HL-60 (cell line): ENCODE data around the gene PKD1L1.

ENCODE experiments used
- DNase-seq, 2 experiments: peaks; one replicate each; pipeline ENCODE4 v3.0.0-alpha.2; 2010 to 2020; ENCODE audit warnings: low read depth in 1 of 2, low spot score in 1 of 2
- H3K27ac ChIP-seq: fragments of 250-450 bp; sonication (Bioruptor Pico); replicated peaks from 2 replicates; pipeline ENCODE4 v1.5.1; 2020; ENCODE audit warnings: mild to moderate bottlenecking, moderate library complexity
- H3K27me3 ChIP-seq: fragments of 250-450 bp; sonication (Bioruptor Pico); 2 replicates; pipeline ENCODE4 v1.5.1; 2021; ENCODE audit warnings: mild to moderate bottlenecking, moderate library complexity; ENCODE audit not compliant: insufficient read depth, poor library complexity, severe bottlenecking
- H3K4me3 ChIP-seq: replicated peaks from 2 replicates; pipeline ENCODE4 v1.5.1; 2011; ENCODE audit warnings: mild to moderate bottlenecking, control low read depth, low read length; ENCODE audit not compliant: insufficient read depth
- GABPA ChIP-seq: IDR thresholded peaks from 2 replicates; pipeline ENCODE4 v1.6.1; 2012; ENCODE audit warnings: low read depth
- POLR2AphosphoS5 ChIP-seq: IDR thresholded peaks from 2 replicates; pipeline ENCODE4 v1.6.1; 2012; ENCODE audit warnings: low read depth
- SPI1 ChIP-seq: IDR thresholded peaks from 2 replicates; pipeline ENCODE4 v1.6.1; 2012; ENCODE audit warnings: low read depth, mild to moderate bottlenecking, borderline replicate concordance
- TF ChIP-seq, protein P1 (sequence below): IDR thresholded peaks from 2 replicates; pipeline ENCODE4 v1.6.1; 2012; ENCODE audit warnings: low read depth; ENCODE audit not compliant: insufficient replicate concordance
- TF ChIP-seq, protein P2 (sequence below): IDR thresholded peaks from one replicate; pipeline ENCODE4 v1.5.1; 2011; ENCODE audit warnings: low read length, control low read depth, inconsistent platforms; ENCODE audit not compliant: insufficient read depth

The PKD1L1 gene

DNA sequence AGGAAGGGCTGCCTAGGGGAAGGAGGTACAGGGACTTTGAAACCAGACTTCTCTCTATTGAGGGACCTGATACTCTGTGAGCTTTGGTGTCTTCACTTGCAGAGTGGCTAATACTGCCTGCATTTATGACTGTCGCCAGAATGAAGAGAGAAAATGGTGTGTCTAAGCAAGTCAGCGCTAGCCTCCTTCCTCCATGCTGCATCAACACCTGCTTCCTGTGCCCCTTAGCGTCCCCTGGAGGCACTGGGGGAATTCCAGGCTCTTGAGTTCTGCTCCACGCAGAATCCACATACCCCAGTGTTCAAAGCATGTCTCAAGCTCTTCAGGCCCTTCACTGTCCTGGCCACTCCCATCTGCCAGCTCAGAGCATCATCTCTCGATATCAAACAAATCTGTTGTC, 140.5 kb downstream of the PKD1L1 start:
- no peaks in the 10 kb centered on the region for H3K27me3 ChIP-seq
- no peak overlapping the region for H3K27ac ChIP-seq
- no peak overlapping the region for H3K4me3 ChIP-seq
- TF ChIP-seq, protein P1, sequence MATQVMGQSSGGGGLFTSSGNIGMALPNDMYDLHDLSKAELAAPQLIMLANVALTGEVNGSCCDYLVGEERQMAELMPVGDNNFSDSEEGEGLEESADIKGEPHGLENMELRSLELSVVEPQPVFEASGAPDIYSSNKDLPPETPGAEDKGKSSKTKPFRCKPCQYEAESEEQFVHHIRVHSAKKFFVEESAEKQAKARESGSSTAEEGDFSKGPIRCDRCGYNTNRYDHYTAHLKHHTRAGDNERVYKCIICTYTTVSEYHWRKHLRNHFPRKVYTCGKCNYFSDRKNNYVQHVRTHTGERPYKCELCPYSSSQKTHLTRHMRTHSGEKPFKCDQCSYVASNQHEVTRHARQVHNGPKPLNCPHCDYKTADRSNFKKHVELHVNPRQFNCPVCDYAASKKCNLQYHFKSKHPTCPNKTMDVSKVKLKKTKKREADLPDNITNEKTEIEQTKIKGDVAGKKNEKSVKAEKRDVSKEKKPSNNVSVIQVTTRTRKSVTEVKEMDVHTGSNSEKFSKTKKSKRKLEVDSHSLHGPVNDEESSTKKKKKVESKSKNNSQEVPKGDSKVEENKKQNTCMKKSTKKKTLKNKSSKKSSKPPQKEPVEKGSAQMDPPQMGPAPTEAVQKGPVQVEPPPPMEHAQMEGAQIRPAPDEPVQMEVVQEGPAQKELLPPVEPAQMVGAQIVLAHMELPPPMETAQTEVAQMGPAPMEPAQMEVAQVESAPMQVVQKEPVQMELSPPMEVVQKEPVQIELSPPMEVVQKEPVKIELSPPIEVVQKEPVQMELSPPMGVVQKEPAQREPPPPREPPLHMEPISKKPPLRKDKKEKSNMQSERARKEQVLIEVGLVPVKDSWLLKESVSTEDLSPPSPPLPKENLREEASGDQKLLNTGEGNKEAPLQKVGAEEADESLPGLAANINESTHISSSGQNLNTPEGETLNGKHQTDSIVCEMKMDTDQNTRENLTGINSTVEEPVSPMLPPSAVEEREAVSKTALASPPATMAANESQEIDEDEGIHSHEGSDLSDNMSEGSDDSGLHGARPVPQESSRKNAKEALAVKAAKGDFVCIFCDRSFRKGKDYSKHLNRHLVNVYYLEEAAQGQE: no peak
- TF ChIP-seq, protein P2, sequence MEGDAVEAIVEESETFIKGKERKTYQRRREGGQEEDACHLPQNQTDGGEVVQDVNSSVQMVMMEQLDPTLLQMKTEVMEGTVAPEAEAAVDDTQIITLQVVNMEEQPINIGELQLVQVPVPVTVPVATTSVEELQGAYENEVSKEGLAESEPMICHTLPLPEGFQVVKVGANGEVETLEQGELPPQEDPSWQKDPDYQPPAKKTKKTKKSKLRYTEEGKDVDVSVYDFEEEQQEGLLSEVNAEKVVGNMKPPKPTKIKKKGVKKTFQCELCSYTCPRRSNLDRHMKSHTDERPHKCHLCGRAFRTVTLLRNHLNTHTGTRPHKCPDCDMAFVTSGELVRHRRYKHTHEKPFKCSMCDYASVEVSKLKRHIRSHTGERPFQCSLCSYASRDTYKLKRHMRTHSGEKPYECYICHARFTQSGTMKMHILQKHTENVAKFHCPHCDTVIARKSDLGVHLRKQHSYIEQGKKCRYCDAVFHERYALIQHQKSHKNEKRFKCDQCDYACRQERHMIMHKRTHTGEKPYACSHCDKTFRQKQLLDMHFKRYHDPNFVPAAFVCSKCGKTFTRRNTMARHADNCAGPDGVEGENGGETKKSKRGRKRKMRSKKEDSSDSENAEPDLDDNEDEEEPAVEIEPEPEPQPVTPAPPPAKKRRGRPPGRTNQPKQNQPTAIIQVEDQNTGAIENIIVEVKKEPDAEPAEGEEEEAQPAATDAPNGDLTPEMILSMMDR: no peak
- TF ChIP-seq GABPA (no peak), POLR2AphosphoS5 (no peak), SPI1 (no peak)
- no peak for DNase-seq

DNA sequence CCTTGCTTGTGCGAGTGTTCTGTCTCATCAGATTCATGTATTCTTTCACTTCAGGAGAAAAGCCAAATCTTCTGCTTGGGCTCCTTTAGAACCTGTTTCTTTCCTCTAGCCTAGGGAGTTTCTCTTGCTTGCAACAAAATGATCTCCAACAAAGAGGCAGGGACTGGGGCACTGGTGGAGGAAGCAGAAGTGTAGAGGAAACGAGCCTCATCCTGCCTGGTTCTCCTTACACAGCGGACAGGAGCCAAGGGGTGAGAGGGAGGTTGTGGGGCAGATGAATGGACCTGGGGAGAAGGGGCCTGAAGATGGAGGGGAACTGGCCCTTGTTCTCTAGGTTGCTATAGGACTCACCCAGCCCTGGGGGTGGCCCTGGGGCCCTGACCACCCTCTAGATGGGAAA, 141.1 kb downstream of the PKD1L1 start:
- no peak overlapping the region; the same call in 1 of the 2 replicates for H3K27ac ChIP-seq
- DNase-seq: no peak
- no peak for TF ChIP-seq GABPA
- TF ChIP-seq, protein P2: no peak
- TF ChIP-seq, protein P1: no peak
- TF ChIP-seq POLR2AphosphoS5: no peak
- no peak for TF ChIP-seq SPI1
- no peak overlapping the region for H3K4me3 ChIP-seq
- no peaks in the 10 kb centered on the region for H3K27me3 ChIP-seq

DNA sequence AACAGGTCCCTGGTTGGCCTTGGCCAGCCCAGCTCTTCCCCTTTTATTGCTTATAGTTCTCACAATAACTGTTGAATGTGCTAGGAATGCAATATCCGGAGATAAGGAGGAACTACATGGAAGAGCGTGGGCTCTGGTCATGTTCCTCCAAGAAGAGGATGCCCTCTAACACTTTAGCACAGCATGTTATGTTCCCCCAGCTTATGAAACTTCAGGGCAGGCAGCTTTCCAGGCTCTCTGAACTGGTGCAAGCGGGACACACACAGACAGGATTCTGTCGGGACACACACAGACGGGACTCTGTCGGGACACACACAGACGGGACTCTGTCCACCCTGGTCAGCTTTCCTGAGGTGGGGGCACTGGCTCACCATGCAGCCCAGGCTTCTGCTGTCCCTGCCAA, 141.6 kb downstream of the PKD1L1 start:
- Histone ChIP-seq H3K4me3 (no peak overlapping the region), H3K27ac (no peak overlapping the region; the same call in 1 of the 2 replicates), H3K27me3 (no peaks in the 10 kb centered on the region)
- TF ChIP-seq SPI1: peak; percentile 40; the same call in 1 of the 2 replicates
- TF ChIP-seq POLR2AphosphoS5: no peak
- peak in 1 of 2 experiments; percentile 34 for DNase-seq

DNA sequence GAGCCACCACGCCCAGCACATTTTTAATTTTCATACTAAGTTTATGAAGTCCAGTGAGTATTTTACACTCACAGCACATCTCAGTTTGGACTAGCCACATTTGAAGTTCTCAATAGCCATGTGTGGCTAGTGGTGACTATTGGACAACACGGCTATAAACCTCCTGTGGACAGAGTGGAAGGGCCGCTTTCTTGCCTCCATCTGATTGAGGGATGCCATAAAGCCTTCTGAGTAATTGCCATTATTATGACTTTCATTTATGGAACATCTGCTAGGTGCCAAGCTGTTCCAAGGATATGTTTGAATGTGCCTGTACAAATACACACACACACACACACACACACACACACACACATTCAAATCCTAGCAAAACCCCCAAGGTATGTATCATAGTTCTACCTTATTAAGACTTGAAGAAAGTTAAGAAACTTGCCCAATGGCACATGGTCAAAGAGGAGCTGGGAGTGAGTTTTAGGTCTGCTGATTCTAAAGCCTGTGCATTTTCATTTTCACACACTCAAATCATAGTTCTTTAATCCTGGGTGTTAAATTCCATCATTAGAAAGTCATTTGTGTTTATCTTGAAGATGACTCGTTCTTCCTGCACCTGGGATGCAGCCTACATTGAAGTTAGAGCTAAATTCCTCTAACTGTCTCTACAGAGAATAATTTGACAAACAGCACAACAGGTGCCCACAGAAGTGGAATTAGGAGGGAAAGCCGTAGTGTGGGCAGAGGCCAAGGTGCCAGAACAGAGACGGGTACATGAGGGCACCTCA, 143.3 kb downstream of the PKD1L1 start:
- Histone ChIP-seq H3K4me3 (no peak overlapping the region), H3K27ac (no peak overlapping the region), H3K27me3 (no peaks in the 10 kb centered on the region)
- DNase-seq: no peak
- TF ChIP-seq GABPA (no peak), POLR2AphosphoS5 (no peak), SPI1 (no peak)
- TF ChIP-seq, protein P1: no peak
- TF ChIP-seq, protein P2: no peak
